Renal pelvis (tissue), 4 donors: ENCODE data around the gene SOWAHC. TPM values are rescaled to one million over a fixed set of nuclear protein-coding genes. Genes with fewer than 3 reads are reported as not detected.
A peak's percentile ranks its signal among the peaks of the same experiment; 100 is the strongest.
"Not testable (repeated sequence)": the region's sequence is repeated elsewhere in the genome, so short reads cannot be mapped to it uniquely, and the experiment has no call there.

Experiments used
- DNase-seq: peaks from one replicate; pipeline ENCODE4 v3.0.0-alpha.2; 2013
- polyA plus RNA-seq, 3 donors: library from polyadenylated mRNA; unstranded; fragments of 120-200 nt; gene quantifications; one replicate each; pipeline ENCODE4 v1.2.1, GENCODE V29; 2013; ENCODE audit not compliant: insufficient read length in 3 of 3

The SOWAHC gene
- polyA plus RNA-seq, 3 donors: 14.7 to 17.1 (median 15.8) TPM

- DNase-seq: not testable (repeated sequence)
Observed at GRCh38 chr2:109640000-109640399, 25.8 kb downstream of the SOWAHC start.

- DNase-seq: peak; percentile 27
Observed at GRCh38 chr2:109644571-109645275, 30.6 kb downstream of the SOWAHC start.

DNA sequence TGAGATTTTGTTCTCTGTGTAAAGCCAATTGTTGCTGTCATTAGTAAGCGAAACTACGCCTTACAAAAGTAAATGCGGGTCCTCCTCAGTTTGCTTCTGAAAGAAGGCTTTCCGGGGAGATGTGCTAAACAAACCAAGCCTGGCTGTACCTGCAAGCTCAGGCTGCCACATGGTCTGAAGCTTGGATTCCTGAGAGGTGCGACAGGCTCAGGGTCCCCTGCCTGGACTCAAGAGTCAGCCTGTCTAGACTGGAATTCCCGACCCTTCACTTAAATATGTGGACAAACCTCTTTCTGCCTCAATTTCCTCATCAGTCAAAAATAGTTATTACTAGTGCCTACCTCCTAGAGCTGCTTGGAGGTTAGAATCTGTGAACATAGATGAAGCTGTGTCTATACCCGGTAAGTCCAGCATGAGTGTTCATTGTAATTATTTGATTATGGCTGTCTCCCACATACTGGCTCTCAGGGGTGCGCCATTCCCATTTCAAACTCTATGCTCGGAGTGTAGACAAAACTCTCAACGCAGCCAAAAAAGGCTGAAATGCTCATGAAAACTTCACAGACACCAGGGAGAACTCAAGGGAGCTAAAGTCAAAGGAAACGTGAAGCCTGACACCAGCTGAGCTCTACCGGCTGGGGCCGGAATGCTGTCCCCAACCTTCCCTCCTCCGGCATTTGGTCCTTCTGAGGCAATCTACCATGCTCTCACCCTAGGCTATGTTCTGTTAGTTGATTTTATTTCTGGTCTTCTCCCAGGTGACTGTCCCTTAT, 31.4 kb downstream of the SOWAHC start:
- DNase-seq: peak; percentile 58

GRCh38 chr2:109646961-109647360, 32.8 kb downstream of the SOWAHC start:
- no peak for DNase-seq

- DNase-seq: no peak
Observed at GRCh38 chr2:109647636-109648035, 33.5 kb downstream of the SOWAHC start.

- no peak for DNase-seq
Observed at GRCh38 chr2:109648041-109648527, 33.9 kb downstream of the SOWAHC start.

- DNase-seq: no peak
Observed at GRCh38 chr2:109649736-109650695, 35.9 kb downstream of the SOWAHC start.

DNA sequence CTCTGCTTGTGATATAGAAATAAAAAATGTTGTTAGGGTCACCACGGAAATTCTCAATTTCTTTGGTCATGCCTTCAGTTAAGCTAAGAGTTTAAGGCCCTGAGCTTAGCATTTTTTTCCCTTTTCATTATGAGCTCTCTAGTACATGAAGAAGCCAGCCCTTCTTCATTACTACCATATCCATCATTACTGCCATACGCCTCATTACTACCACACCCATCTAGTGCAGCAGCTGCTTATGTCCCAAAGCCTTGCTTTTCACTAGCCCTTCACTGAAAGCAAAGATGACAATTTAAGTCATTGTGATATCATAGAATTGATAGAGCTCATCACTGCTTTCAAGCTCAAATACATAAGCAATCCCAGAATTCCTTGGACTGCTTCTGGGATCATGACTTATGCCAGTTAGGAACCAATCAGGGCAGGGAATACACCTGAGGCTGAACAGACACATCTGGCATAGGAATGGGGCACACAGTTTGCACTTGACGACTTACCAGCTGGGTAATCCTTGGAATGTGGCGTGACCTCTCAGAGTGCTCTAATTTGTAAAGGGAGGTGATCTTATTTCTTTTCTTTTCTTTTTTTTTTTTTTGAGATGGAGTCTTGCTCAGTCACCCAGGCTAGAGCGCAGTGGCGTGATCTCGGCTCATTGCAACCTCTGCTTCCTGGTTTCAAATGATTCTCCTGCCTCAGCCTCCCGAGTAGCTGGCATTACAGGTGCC, 40.3 kb downstream of the SOWAHC start:
- DNase-seq: no peak

DNA sequence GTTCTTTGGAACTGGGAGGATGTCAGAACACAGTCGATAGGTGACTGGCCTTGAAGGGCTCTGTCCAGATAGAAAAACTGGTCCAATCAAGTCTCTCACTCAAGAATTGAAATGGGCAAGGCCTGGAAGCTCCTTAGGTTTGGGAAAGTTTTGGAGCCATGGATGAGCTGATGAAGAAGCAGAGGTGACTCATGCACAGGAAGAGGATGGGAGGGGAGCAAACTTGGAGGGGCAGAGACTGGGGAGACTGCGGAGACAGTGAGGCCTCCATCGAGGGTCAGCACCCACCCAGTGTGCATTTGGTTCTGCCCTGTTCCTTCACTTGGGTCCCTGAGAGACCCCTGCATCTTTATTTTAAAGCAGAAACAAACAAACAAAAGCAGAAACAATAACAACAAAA, 41.1 kb downstream of the SOWAHC start:
- DNase-seq: no peak

- no peak for DNase-seq
Observed at GRCh38 chr2:109659396-109660045, 45.4 kb downstream of the SOWAHC start.

DNA sequence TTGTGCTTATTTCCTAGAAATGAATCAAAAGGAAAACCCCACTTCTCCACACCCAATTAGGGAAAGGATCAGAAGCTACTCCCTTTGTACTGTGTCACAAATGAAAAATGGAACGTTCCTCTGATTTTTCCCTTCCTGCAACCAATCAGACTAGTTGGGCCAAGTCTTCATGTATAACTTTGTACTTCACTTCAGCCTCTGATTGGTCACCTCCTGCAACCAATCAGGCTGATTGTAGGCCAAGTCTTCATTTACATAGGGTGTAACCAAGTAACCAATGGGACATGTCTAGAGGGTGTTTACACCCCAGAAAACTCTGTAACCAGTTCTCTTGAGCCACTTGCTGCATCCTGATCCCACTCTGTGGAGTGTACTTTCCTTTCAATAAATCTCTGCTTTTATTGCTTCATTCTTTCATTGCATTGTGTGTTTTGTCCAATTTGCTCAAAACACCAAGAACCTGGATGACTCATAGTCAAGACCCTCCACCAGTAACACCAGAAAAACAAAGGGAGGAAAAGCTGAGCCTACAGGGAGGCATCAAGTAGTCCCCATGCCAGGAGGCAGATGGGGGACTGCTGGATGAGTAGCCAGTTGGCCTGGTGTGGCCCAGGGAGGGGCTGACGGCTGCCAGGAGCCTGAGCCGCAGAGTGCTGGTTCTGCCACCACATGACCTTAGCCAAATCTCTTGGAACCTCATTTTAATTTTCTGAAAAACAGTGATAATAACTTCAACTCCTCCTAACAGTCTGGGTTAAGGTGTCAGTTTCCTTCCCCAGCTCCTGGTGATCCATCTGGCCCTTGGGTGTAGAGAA, 46.1 kb downstream of the SOWAHC start:
- no peak for DNase-seq

GRCh38 chr2:109662889-109663288, 48.7 kb downstream of the SOWAHC start:
- no peak for DNase-seq

DNA sequence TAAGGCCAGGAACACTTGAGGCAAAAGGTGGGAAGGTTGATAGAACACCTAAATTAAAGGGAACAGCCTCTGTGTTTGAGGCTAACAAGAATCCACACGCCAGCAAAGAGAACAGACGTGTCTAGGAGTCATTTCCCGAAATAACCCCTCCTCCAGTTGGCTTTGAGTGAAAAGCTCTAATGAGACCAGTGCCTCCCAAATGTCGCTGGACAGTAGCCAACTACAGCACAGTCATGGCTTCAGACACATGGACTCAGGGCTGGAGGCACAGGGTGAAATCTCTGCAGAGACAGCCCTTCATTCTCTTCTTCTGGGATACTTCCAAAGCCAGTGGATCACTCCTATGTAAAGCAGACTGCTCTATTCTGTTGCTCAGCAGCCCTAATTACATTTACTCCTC, 49.6 kb downstream of the SOWAHC start:
- DNase-seq: no peak

DNA sequence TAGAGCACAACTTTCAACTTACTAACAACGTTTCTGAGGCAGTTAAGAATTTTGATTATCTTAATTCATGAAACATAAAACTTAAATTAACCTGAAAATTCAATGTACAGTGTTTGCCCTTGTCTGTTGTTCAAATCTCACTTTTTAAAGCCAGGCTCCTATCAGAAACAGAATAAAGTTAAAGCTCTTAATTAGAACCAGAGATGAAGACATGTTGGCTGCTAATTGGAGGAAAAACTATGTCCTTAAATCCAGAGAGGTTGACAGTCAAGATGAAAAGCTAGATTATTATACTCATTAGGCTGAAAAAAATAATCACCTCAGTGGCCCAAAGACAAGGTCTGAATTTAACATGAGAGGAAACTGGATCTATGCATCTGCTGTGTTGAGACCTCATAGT, 52.3 kb downstream of the SOWAHC start:
- no peak for DNase-seq

Other genes starting within 250 kb of the SOWAHC start
- gene SEPTIN10, start 398 bp upstream of the SOWAHC start, polyA plus RNA-seq: 100 to 1,000 TPM in 2 of 3 donors, 10 to 100 TPM in 1; 97.8 to 108 (median 103) TPM
- 10 to 100 TPM in 2 of 3 donors, 1 to 10 TPM in 1; 7.3 to 17.9 (median 10.4) TPM for gene RGPD5, start 179.9 kb downstream of the SOWAHC start, polyA plus RNA-seq